WTC11 (cell line): Measurements from ENCODE around the gene C10orf90. TPM values are rescaled to one million over a fixed set of nuclear protein-coding genes. Genes with fewer than 3 reads are reported as not detected.

ENCODE experiments used
- ATAC-seq: fragments of 200-7000 bp; cut with Tn5 transposase; 2 replicates; pipeline ENCODE4 v1.10.0; 2021; ENCODE audit warnings: mild to moderate bottlenecking, moderate library complexity
- CTCF ChIA-PET: fragments of 300-600 bp; sonication (Branson Sonifier 250); formaldehyde crosslinking; loops from one replicate; lab custom pipeline; 2021; ENCODE audit warnings: antibody characterized with exemption; lab: Charles Lee
- POLR2A ChIA-PET: fragments of 350-600 bp; sonication (Branson Sonifier 250); formaldehyde crosslinking; loops from one replicate; lab custom pipeline; 2021; ENCODE audit warnings: antibody characterized with exemption; lab: Charles Lee
- DNase-seq: peaks from one replicate; pipeline ENCODE4 v3.0.0; 2021; ENCODE audit warnings: low spot score
- H3K27ac Mint-ChIP-seq: 2 replicates; pipeline ENCODE4 v1.8.0; 2021; ENCODE audit warnings: mixed read lengths
- H3K27me3 Mint-ChIP-seq: 2 replicates; pipeline ENCODE4 v1.8.0; 2021; ENCODE audit warnings: low read depth, mild to moderate bottlenecking, moderate library complexity, mixed read lengths
- H3K36me3 Mint-ChIP-seq: 2 replicates; pipeline ENCODE4 v1.8.0; 2021; ENCODE audit warnings: mixed read lengths
- H3K4me1 Mint-ChIP-seq: 2 replicates; pipeline ENCODE4 v1.8.0; 2022; ENCODE audit warnings: mixed read lengths
- H3K4me3 Mint-ChIP-seq: 2 replicates; pipeline ENCODE4 v1.8.0; 2021; ENCODE audit warnings: mild to moderate bottlenecking, moderate library complexity, mixed read lengths
- H3K9me3 Mint-ChIP-seq: 2 replicates; pipeline ENCODE4 v1.8.0; 2021; ENCODE audit warnings: mixed read lengths
- ESRRA ChIP-seq: sonication (generic); formaldehyde crosslinking; IDR thresholded peaks from 2 replicates; pipeline ENCODE4 v1.8.1; 2022; ENCODE audit warnings: mild to moderate bottlenecking, missing genetic modification reagents, borderline replicate concordance
- ETV6 ChIP-seq: sonication (generic); formaldehyde crosslinking; IDR thresholded peaks from 2 replicates; pipeline ENCODE4 v1.8.1; 2022; ENCODE audit warnings: mild to moderate bottlenecking, missing genetic modification reagents
- HMGA2 ChIP-seq: fragments of 250-450 bp; sonication (Bioruptor Pico); IDR thresholded peaks from 2 replicates; pipeline ENCODE4 v1.4.0; 2021; ENCODE audit warnings: mild to moderate bottlenecking, moderate library complexity
- IRF2 ChIP-seq: sonication (generic); formaldehyde crosslinking; IDR thresholded peaks from 2 replicates; pipeline ENCODE4 v1.8.0; 2022; ENCODE audit warnings: low read depth, missing genetic modification reagents, borderline replicate concordance
- NR1H2 ChIP-seq: sonication (generic); formaldehyde crosslinking; IDR thresholded peaks from 2 replicates; pipeline ENCODE4 v1.9.0; 2021; ENCODE audit warnings: mild to moderate bottlenecking, moderate library complexity, missing genetic modification reagents
- SP1 ChIP-seq: sonication (generic); formaldehyde crosslinking; conservative IDR thresholded peaks from 2 replicates; pipeline ENCODE4 v1.8.1; 2022; ENCODE audit warnings: missing genetic modification reagents
- TEAD1 ChIP-seq: sonication (generic); formaldehyde crosslinking; IDR thresholded peaks from 2 replicates; pipeline ENCODE4 v1.8.0; 2022; ENCODE audit warnings: mild to moderate bottlenecking, missing genetic modification reagents
- ZNF263 ChIP-seq: sonication (generic); formaldehyde crosslinking; IDR thresholded peaks from 2 replicates; pipeline ENCODE4 v1.8.1; 2022; ENCODE audit warnings: low read depth, mild to moderate bottlenecking, moderate library complexity, missing genetic modification reagents
- total RNA-seq: library from RNA; stranded (reverse); gene quantifications from 3 replicates; pipeline ENCODE4 v1.2.3, GENCODE V29; 2021
- TF ChIP-seq, protein P1 (sequence below): fragments of 250-450 bp; sonication (Bioruptor Pico); IDR thresholded peaks from 2 replicates; pipeline ENCODE4 v1.9.0; 2021; ENCODE audit warnings: mild to moderate bottlenecking, borderline replicate concordance
- TF ChIP-seq, protein P2 (sequence below): sonication (generic); formaldehyde crosslinking; IDR thresholded peaks from 2 replicates; pipeline ENCODE4 v1.8.0; 2023; ENCODE audit warnings: missing genetic modification reagents
- TF ChIP-seq, protein P3 (sequence below): fragments of 250-450 bp; sonication (Bioruptor Pico); IDR thresholded peaks from 2 replicates; pipeline ENCODE4 v1.8.0; 2021; ENCODE audit warnings: mild to moderate bottlenecking
- TF ChIP-seq, protein P4 (sequence below): fragments of 250-450 bp; sonication (Bioruptor Pico); conservative IDR thresholded peaks from 2 replicates; pipeline ENCODE4 v1.9.0; 2021; ENCODE audit warnings: mild to moderate bottlenecking
- TF ChIP-seq, protein P5 (sequence below): fragments of 250-450 bp; sonication (Bioruptor Pico); IDR thresholded peaks from 2 replicates; pipeline ENCODE4 v1.9.0; 2021; ENCODE audit warnings: mild to moderate bottlenecking
- TF ChIP-seq, protein P6 (sequence below): sonication (generic); formaldehyde crosslinking; IDR thresholded peaks from 2 replicates; pipeline ENCODE4 v1.8.1; 2022; ENCODE audit warnings: low read depth, missing genetic modification reagents, borderline replicate concordance
- TF ChIP-seq, protein P7 (sequence below): sonication (generic); formaldehyde crosslinking; IDR thresholded peaks from 2 replicates; pipeline ENCODE4 v1.8.1; 2022; ENCODE audit warnings: mild to moderate bottlenecking, moderate library complexity, missing genetic modification reagents
- TF ChIP-seq, protein P8 (sequence below): sonication (generic); formaldehyde crosslinking; IDR thresholded peaks from 2 replicates; pipeline ENCODE4 v1.8.0; 2023; ENCODE audit warnings: missing genetic modification reagents, mild to moderate bottlenecking, borderline replicate concordance

C10orf90 gene
- total RNA-seq, 1 experiment from 2014 or later, result 0.85 TPM

DNA sequence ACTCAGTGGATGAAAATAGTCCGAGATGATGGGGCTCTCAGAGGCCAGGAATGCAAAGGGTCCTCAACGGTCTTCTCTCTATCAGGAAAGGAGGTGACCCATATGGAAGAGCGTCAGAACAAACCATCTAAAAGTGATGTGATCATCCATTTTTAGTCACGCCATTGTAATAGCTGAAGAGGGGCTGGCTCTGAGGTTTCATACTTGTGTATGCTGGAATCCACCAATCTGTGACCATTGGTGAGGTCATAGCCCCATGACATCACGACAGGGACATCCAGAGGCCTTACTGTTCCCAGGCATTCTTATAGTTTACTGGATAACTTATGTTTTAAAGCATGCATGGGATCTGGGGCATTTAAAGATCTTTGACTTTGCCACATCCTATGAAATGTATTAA is 83.6 kb downstream of the C10orf90 start (continued):
- TF ChIP-seq, protein P1, sequence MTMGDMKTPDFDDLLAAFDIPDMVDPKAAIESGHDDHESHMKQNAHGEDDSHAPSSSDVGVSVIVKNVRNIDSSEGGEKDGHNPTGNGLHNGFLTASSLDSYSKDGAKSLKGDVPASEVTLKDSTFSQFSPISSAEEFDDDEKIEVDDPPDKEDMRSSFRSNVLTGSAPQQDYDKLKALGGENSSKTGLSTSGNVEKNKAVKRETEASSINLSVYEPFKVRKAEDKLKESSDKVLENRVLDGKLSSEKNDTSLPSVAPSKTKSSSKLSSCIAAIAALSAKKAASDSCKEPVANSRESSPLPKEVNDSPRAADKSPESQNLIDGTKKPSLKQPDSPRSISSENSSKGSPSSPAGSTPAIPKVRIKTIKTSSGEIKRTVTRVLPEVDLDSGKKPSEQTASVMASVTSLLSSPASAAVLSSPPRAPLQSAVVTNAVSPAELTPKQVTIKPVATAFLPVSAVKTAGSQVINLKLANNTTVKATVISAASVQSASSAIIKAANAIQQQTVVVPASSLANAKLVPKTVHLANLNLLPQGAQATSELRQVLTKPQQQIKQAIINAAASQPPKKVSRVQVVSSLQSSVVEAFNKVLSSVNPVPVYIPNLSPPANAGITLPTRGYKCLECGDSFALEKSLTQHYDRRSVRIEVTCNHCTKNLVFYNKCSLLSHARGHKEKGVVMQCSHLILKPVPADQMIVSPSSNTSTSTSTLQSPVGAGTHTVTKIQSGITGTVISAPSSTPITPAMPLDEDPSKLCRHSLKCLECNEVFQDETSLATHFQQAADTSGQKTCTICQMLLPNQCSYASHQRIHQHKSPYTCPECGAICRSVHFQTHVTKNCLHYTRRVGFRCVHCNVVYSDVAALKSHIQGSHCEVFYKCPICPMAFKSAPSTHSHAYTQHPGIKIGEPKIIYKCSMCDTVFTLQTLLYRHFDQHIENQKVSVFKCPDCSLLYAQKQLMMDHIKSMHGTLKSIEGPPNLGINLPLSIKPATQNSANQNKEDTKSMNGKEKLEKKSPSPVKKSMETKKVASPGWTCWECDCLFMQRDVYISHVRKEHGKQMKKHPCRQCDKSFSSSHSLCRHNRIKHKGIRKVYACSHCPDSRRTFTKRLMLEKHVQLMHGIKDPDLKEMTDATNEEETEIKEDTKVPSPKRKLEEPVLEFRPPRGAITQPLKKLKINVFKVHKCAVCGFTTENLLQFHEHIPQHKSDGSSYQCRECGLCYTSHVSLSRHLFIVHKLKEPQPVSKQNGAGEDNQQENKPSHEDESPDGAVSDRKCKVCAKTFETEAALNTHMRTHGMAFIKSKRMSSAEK (CRISPR knock-in tag), result no peak
- TF ChIP-seq ZNF263 (CRISPR knock-in tag), result no peak
- TF ChIP-seq, protein P2, sequence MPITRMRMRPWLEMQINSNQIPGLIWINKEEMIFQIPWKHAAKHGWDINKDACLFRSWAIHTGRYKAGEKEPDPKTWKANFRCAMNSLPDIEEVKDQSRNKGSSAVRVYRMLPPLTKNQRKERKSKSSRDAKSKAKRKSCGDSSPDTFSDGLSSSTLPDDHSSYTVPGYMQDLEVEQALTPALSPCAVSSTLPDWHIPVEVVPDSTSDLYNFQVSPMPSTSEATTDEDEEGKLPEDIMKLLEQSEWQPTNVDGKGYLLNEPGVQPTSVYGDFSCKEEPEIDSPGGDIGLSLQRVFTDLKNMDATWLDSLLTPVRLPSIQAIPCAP (CRISPR knock-in tag), result no peak

DNA sequence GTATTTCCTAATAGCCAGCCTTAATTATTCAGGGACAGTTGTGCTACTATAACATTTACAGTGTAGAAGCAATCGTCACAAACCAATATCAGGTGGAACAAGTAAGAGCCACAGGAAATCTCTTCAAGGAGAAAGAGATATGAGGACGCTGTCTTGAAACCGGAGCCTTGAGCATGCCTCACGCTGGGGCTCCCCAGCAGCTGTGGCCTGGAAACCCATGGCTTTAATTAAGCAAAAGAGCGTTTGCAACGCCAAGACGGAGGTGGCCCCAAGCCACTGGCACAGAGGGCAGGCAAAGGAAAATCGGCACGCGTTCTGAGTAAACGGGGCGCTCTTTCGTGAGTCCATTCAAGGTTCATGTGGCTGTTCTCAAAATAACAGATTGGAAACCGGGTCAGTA is 84.4 kb downstream of the C10orf90 start:
- ATAC-seq, result no peak
- Mint-ChIP-seq H3K4me3 (no peak overlapping the region), H3K27ac (no peak overlapping the region), H3K36me3 (no peaks in the 10 kb centered on the region), H3K4me1 (peaks cover 35% of the 10 kb centered on the region), H3K27me3 (no peaks in the 10 kb centered on the region; the same call in 1 of the 2 replicates), H3K9me3 (no peaks in the 10 kb centered on the region)
- DNase-seq, result no peak
- ChIA-PET POLR2A (no interaction called here), CTCF (no interaction called here)
- TF ChIP-seq, protein P3, sequence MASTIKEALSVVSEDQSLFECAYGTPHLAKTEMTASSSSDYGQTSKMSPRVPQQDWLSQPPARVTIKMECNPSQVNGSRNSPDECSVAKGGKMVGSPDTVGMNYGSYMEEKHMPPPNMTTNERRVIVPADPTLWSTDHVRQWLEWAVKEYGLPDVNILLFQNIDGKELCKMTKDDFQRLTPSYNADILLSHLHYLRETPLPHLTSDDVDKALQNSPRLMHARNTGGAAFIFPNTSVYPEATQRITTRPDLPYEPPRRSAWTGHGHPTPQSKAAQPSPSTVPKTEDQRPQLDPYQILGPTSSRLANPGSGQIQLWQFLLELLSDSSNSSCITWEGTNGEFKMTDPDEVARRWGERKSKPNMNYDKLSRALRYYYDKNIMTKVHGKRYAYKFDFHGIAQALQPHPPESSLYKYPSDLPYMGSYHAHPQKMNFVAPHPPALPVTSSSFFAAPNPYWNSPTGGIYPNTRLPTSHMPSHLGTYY, result no peak
- TF ChIP-seq, protein P4, sequence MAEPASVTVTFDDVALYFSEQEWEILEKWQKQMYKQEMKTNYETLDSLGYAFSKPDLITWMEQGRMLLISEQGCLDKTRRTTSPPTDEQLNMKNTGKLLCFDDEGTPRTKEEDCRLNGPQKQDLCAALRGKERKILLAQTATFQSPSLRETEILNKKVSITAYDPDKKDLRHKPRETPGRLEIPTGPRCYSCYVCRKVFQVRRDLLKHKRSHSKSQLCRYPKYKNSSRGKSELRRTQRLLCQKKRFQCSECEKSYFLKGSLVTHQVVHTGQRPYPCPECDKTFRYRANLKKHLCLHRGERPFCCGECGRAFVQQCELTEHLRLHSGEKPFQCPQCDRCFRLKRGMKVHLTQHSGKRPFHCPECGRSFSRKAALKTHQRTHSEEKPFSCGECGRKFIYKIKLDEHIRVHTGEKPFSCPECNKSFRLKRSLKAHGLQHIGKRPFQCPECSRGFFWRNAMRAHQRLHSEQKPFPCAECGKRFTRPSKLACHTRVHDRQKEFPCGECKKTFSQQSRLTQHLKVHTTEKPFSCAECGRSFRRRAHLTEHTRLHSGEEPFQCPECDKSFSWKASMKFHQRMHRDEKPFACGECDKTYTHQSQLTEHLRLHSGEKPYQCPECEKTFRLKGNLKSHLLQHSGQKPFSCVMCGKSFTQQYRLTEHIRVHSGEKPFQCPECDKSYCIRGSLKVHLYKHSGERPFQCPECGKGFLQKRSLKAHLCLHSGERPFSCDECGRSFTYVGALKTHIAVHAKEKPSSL (CRISPR knock-in tag), result no peak
- TF ChIP-seq HMGA2 (CRISPR knock-in tag), result no peak
- TF ChIP-seq NR1H2 (CRISPR knock-in tag), result no peak
- TF ChIP-seq, protein P5, sequence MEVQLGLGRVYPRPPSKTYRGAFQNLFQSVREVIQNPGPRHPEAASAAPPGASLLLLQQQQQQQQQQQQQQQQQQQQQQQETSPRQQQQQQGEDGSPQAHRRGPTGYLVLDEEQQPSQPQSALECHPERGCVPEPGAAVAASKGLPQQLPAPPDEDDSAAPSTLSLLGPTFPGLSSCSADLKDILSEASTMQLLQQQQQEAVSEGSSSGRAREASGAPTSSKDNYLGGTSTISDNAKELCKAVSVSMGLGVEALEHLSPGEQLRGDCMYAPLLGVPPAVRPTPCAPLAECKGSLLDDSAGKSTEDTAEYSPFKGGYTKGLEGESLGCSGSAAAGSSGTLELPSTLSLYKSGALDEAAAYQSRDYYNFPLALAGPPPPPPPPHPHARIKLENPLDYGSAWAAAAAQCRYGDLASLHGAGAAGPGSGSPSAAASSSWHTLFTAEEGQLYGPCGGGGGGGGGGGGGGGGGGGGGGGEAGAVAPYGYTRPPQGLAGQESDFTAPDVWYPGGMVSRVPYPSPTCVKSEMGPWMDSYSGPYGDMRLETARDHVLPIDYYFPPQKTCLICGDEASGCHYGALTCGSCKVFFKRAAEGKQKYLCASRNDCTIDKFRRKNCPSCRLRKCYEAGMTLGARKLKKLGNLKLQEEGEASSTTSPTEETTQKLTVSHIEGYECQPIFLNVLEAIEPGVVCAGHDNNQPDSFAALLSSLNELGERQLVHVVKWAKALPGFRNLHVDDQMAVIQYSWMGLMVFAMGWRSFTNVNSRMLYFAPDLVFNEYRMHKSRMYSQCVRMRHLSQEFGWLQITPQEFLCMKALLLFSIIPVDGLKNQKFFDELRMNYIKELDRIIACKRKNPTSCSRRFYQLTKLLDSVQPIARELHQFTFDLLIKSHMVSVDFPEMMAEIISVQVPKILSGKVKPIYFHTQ (CRISPR knock-in tag), result no peak
- no peak for TF ChIP-seq IRF2 (CRISPR knock-in tag)
- TF ChIP-seq, protein P6, sequence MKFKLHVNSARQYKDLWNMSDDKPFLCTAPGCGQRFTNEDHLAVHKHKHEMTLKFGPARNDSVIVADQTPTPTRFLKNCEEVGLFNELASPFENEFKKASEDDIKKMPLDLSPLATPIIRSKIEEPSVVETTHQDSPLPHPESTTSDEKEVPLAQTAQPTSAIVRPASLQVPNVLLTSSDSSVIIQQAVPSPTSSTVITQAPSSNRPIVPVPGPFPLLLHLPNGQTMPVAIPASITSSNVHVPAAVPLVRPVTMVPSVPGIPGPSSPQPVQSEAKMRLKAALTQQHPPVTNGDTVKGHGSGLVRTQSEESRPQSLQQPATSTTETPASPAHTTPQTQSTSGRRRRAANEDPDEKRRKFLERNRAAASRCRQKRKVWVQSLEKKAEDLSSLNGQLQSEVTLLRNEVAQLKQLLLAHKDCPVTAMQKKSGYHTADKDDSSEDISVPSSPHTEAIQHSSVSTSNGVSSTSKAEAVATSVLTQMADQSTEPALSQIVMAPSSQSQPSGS, result no peak
- no peak for TF ChIP-seq TEAD1 (CRISPR knock-in tag)
- TF ChIP-seq, protein P7, sequence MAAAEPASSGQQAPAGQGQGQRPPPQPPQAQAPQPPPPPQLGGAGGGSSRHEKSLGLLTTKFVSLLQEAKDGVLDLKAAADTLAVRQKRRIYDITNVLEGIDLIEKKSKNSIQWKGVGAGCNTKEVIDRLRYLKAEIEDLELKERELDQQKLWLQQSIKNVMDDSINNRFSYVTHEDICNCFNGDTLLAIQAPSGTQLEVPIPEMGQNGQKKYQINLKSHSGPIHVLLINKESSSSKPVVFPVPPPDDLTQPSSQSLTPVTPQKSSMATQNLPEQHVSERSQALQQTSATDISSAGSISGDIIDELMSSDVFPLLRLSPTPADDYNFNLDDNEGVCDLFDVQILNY (CRISPR knock-in tag), result no peak
- TF ChIP-seq, protein P8, sequence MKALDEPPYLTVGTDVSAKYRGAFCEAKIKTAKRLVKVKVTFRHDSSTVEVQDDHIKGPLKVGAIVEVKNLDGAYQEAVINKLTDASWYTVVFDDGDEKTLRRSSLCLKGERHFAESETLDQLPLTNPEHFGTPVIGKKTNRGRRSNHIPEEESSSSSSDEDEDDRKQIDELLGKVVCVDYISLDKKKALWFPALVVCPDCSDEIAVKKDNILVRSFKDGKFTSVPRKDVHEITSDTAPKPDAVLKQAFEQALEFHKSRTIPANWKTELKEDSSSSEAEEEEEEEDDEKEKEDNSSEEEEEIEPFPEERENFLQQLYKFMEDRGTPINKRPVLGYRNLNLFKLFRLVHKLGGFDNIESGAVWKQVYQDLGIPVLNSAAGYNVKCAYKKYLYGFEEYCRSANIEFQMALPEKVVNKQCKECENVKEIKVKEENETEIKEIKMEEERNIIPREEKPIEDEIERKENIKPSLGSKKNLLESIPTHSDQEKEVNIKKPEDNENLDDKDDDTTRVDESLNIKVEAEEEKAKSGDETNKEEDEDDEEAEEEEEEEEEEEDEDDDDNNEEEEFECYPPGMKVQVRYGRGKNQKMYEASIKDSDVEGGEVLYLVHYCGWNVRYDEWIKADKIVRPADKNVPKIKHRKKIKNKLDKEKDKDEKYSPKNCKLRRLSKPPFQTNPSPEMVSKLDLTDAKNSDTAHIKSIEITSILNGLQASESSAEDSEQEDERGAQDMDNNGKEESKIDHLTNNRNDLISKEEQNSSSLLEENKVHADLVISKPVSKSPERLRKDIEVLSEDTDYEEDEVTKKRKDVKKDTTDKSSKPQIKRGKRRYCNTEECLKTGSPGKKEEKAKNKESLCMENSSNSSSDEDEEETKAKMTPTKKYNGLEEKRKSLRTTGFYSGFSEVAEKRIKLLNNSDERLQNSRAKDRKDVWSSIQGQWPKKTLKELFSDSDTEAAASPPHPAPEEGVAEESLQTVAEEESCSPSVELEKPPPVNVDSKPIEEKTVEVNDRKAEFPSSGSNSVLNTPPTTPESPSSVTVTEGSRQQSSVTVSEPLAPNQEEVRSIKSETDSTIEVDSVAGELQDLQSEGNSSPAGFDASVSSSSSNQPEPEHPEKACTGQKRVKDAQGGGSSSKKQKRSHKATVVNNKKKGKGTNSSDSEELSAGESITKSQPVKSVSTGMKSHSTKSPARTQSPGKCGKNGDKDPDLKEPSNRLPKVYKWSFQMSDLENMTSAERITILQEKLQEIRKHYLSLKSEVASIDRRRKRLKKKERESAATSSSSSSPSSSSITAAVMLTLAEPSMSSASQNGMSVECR (CRISPR knock-in tag), result no peak
- TF ChIP-seq SP1 (CRISPR knock-in tag), result no peak
- TF ChIP-seq ESRRA (CRISPR knock-in tag), result no peak
- TF ChIP-seq ETV6 (CRISPR knock-in tag), result no peak
